ENCODE results near the gene CRAT.

CRAT gene

DNA sequence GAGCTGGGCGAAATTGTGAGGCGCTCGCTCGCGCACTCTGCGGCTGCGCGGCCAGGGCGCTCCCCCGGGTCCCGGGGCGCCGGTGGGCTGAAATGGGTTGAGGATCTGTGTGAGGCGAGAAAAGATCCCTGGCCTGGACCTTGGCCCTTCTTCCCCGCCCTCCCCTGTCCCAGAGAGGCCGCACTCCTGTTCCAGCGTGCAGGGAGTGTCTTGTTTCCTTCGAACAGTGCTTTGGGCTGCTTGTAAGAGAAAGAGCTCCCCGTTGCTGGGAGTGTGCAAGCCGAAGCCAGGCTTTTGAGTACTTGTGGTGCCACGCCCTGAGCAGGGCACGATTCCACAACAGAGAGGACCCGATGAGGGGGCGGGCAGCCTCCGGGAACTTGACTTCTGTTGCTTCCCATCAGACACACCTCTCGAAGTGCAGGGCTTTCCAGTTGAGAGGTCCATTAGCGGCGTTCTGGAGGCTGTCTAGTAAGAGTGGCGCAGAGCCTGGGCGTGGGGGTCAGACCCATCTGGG, 29.1 kb downstream of the CRAT start:
- Histone ChIP-seq H3K27me3 (ENCODE audit: insufficient read depth, poor library complexity, severe bottlenecking) (no peaks in the 10 kb centered on the region), H3K4me3 (replicated peaks; ENCODE audit: insufficient read depth, low read length) (peak overlapping the region; percentile 85), H3K27ac (replicated peaks) (peak overlapping the region; percentile 80)
- DNase-seq (ENCODE audit: low read depth in 1 of 2, low spot score in 1 of 2): peak in 1 of 2 experiments; percentile 31
- TF ChIP-seq, protein P1, sequence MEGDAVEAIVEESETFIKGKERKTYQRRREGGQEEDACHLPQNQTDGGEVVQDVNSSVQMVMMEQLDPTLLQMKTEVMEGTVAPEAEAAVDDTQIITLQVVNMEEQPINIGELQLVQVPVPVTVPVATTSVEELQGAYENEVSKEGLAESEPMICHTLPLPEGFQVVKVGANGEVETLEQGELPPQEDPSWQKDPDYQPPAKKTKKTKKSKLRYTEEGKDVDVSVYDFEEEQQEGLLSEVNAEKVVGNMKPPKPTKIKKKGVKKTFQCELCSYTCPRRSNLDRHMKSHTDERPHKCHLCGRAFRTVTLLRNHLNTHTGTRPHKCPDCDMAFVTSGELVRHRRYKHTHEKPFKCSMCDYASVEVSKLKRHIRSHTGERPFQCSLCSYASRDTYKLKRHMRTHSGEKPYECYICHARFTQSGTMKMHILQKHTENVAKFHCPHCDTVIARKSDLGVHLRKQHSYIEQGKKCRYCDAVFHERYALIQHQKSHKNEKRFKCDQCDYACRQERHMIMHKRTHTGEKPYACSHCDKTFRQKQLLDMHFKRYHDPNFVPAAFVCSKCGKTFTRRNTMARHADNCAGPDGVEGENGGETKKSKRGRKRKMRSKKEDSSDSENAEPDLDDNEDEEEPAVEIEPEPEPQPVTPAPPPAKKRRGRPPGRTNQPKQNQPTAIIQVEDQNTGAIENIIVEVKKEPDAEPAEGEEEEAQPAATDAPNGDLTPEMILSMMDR (IDR thresholded peaks at IDR 0.05; ENCODE audit: insufficient read depth, low read length): no peak
- TF ChIP-seq SPI1 (IDR thresholded peaks at IDR 0.05; ENCODE audit: borderline replicate concordance, low read depth) (no peak), POLR2AphosphoS5 (IDR thresholded peaks at IDR 0.05; ENCODE audit: low read depth) (no peak)

DNA sequence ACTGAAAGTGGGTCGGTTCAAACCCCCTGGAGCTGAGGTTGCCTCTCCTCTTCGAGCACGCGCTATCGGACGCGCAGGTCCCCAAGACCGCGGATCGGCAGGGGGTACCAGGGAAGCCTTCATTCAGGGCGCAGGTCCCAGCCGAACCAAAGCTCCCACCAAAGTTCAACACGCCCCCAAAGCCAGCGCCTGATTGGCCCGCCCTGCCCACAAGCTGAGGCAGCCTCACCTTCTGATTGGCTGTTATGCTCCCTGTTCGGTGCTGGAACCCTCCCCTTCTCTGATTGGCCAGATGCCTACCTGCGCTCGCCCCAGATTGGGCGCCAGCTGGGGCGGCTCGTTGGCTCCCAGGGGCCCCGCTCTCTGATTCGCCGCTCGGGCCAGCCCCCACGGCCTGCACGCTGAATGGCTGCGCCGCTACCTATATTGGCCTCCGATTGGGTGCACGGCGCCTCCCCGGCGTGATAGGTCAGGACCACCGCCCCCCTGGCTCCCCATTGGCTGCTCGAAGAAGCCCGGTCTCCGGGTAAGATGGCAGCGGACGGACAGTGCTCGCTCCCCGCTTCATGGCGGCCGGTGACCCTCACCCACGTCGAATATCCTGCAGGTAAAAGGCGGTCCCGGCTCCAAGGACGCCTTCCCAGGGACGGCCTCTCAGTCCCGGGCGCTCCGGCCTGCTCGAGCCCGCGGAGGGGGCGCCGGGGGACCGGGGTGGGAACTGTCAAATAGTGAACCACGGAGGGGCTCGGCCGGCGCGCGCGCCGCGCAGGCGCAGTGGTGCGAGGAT, 29.8 kb downstream of the CRAT start, which contains the start of gene DOLPP1:
TSS of gene DOLPP1 (plus strand) at position 511 of the 787 bp plus-strand sequence. CDS start at position 532, 21 bp downstream.
- peak; percentile 97 to 99 for DNase-seq (ENCODE audit: low read depth in 1 of 2, low spot score in 1 of 2)
- Histone ChIP-seq H3K27me3 (ENCODE audit: insufficient read depth, poor library complexity, severe bottlenecking) (no peaks in the 10 kb centered on the region), H3K27ac (replicated peaks) (peak within 1 kb of the TSS; percentile 80), H3K4me3 (replicated peaks; ENCODE audit: insufficient read depth, low read length) (peak within 1 kb of the TSS; percentile 85)
- TF ChIP-seq, protein P1 (IDR thresholded peaks at IDR 0.05; ENCODE audit: insufficient read depth, low read length): no peak
- TF ChIP-seq SPI1 (IDR thresholded peaks at IDR 0.05; ENCODE audit: borderline replicate concordance, low read depth) (no peak), GABPA (IDR thresholded peaks at IDR 0.05; ENCODE audit: low read depth) (no peak), POLR2AphosphoS5 (IDR thresholded peaks at IDR 0.05; ENCODE audit: low read depth) (peak; percentile 67; the same call in 1 of the 2 replicates)
- TF ChIP-seq, protein P2, sequence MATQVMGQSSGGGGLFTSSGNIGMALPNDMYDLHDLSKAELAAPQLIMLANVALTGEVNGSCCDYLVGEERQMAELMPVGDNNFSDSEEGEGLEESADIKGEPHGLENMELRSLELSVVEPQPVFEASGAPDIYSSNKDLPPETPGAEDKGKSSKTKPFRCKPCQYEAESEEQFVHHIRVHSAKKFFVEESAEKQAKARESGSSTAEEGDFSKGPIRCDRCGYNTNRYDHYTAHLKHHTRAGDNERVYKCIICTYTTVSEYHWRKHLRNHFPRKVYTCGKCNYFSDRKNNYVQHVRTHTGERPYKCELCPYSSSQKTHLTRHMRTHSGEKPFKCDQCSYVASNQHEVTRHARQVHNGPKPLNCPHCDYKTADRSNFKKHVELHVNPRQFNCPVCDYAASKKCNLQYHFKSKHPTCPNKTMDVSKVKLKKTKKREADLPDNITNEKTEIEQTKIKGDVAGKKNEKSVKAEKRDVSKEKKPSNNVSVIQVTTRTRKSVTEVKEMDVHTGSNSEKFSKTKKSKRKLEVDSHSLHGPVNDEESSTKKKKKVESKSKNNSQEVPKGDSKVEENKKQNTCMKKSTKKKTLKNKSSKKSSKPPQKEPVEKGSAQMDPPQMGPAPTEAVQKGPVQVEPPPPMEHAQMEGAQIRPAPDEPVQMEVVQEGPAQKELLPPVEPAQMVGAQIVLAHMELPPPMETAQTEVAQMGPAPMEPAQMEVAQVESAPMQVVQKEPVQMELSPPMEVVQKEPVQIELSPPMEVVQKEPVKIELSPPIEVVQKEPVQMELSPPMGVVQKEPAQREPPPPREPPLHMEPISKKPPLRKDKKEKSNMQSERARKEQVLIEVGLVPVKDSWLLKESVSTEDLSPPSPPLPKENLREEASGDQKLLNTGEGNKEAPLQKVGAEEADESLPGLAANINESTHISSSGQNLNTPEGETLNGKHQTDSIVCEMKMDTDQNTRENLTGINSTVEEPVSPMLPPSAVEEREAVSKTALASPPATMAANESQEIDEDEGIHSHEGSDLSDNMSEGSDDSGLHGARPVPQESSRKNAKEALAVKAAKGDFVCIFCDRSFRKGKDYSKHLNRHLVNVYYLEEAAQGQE (IDR thresholded peaks at IDR 0.05; ENCODE audit: insufficient replicate concordance, low read depth): peak; percentile 62

DNA sequence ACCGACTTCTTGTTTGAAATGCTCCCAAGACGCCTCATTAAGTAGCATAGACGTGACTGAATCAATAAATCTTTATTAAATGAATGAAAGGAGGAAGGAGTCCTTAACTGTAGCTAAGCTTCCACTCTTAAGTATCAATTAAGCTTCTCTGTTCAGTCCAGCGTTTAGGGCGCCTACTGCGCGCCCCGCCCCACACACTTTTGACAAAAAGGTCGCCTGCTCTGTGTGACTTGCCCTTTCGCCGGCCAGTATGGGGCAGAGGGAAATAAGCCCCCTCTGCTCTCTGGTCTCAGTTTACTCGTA, 30.3 kb downstream of the CRAT start:
- DNase-seq (ENCODE audit: low read depth in 1 of 2, low spot score in 1 of 2): no peak
- Histone ChIP-seq H3K4me3 (replicated peaks; ENCODE audit: insufficient read depth, low read length) (peak overlapping the region; percentile 85), H3K27ac (replicated peaks) (peak overlapping the region; percentile 36), H3K27me3 (ENCODE audit: insufficient read depth, poor library complexity, severe bottlenecking) (no peaks in the 10 kb centered on the region)
- TF ChIP-seq GABPA (IDR thresholded peaks at IDR 0.05; ENCODE audit: low read depth) (no peak), SPI1 (IDR thresholded peaks at IDR 0.05; ENCODE audit: borderline replicate concordance, low read depth) (no peak)
- TF ChIP-seq, protein P2 (IDR thresholded peaks at IDR 0.05; ENCODE audit: insufficient replicate concordance, low read depth): no peak

DNA sequence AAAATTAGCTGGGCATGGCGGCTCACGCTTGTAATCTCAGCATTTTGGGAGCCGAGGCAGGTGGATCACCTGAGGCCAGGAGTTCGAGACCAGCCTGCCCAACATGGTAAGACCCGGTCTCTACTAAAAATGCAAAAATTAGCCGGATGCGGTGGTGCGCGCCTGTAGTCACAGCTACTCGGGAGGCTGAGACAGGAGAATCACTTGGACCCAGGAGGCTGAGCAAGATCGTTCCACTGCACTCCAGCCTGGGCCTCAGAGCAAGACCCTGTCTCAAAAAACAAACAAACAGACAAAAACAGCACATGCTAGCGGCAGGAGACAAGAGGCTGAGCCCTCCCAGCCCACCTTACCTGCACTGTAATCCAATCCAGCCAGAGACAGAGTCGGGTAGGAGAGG, 30.8 kb downstream of the CRAT start:
- Histone ChIP-seq H3K27ac (replicated peaks) (no peak overlapping the region), H3K27me3 (ENCODE audit: insufficient read depth, poor library complexity, severe bottlenecking) (no peaks in the 10 kb centered on the region), H3K4me3 (replicated peaks; ENCODE audit: insufficient read depth, low read length) (no peak overlapping the region)
- no peak for DNase-seq (ENCODE audit: low read depth in 1 of 2, low spot score in 1 of 2)
- TF ChIP-seq POLR2AphosphoS5 (IDR thresholded peaks at IDR 0.05; ENCODE audit: low read depth): no peak
- TF ChIP-seq SPI1 (IDR thresholded peaks at IDR 0.05; ENCODE audit: borderline replicate concordance, low read depth): no peak
- TF ChIP-seq, protein P2 (IDR thresholded peaks at IDR 0.05; ENCODE audit: insufficient replicate concordance, low read depth): no peak
- TF ChIP-seq, protein P1 (IDR thresholded peaks at IDR 0.05; ENCODE audit: insufficient read depth, low read length): no peak
- no peak for TF ChIP-seq GABPA (IDR thresholded peaks at IDR 0.05; ENCODE audit: low read depth)
